HCT116 (cell line): ENCODE measurements around the gene CD244. TPM values are rescaled to one million over a fixed set of nuclear protein-coding genes. Genes with fewer than 3 reads are reported as not detected.

Source experiments
- ATAC-seq: fragments of 200-7000 bp; cut with Tn5 transposase; 2 replicates; pipeline ENCODE4 v1.9.1; 2020; ENCODE audit warnings: mild to moderate bottlenecking, moderate library complexity
- BruUV-seq: library from RNA; stranded (reverse); fragments of 400-500 nt; replicated peaks from 2 replicates; lab custom pipeline; 2021; lab: Mats Ljungman, UMichigan
- CTCF ChIA-PET: fragments of 300-600 bp; sonication (Branson Sonifier 250); formaldehyde crosslinking; loops from one replicate; lab custom pipeline; 2021; ENCODE audit warnings: antibody characterized with exemption; lab: Charles Lee
- POLR2A ChIA-PET: fragments of 300-600, 350-600 bp; sonication (Branson Sonifier 250); formaldehyde crosslinking; loops from one replicate; lab custom pipeline; 2021; ENCODE audit warnings: antibody characterized with exemption; lab: Charles Lee
- RAD21 ChIA-PET, 2 experiments: fragments of 300-600 bp; sonication (Branson Sonifier 250); formaldehyde crosslinking; loops; one replicate each; lab custom pipeline; 2023; ENCODE audit warnings: low total read pairs in 2 of 2; ENCODE audit not compliant: uncharacterized antibody in 2 of 2, unreplicated experiment in 2 of 2, low non-redundant PET in 1 of 2; lab: Charles Lee
- DNase-seq: peaks from one replicate; pipeline ENCODE4 v3.0.0-alpha.2; 2010; ENCODE audit warnings: low read depth, low spot score
- H2AFZ ChIP-seq: fragments of 200-600 bp; shearing (Covaris generic), sonication (generic); 2 replicates; pipeline ENCODE4 v1.6.1; 2017; ENCODE audit warnings: low read depth, mixed run types, mixed read lengths, antibody characterized with exemption, low read length; ENCODE audit not compliant: poor library complexity, severe bottlenecking
- H3K27ac ChIP-seq: 2 replicates; pipeline ENCODE4 v1.5.1; 2012; ENCODE audit warnings: low read depth, low read length
- H3K27me3 ChIP-seq: fragments of 200-600 bp; sonication (generic); 2 replicates; pipeline ENCODE4 v1.6.1; 2016; ENCODE audit warnings: mixed run types, low read length, mixed read lengths; ENCODE audit not compliant: insufficient read depth
- H3K36me3 ChIP-seq, 2 experiments: fragments of 200-500 bp in 1 of 2; fragments of 200-600 bp in 1 of 2; sonication (Bioruptor generic) in 1 of 2; sonication (generic) in 1 of 2; 2 replicates each; pipeline versions ENCODE4 v1.5.1 to v1.6.1; 2014 to 2016; ENCODE audit warnings: low read length in 2 of 2, inconsistent platforms in 1 of 2, mixed read lengths in 1 of 2, mixed run types in 1 of 2; ENCODE audit not compliant: insufficient read depth in 2 of 2, control insufficient read depth in 1 of 2
- H3K4me1 ChIP-seq, 2 experiments: fragments of 200-600 bp in 1 of 2; sonication (generic) in 1 of 2; 2 replicates each; pipeline versions ENCODE4 v1.5.1 to v1.6.1; 2012 to 2017; ENCODE audit warnings: low read length in 2 of 2, inconsistent platforms in 1 of 2, mild to moderate bottlenecking in 1 of 2, mixed read lengths in 1 of 2, mixed run types in 1 of 2, moderate library complexity in 1 of 2; ENCODE audit not compliant: insufficient read depth in 2 of 2, control insufficient read depth in 1 of 2
- H3K4me2 ChIP-seq: fragments of 200-600 bp; sonication (generic); 2 replicates; pipeline ENCODE4 v1.6.1; 2017; ENCODE audit warnings: mixed run types, low read length, mixed read lengths
- H3K4me3 ChIP-seq, 2 experiments: fragments of 200-600 bp in 1 of 2; sonication (generic) in 1 of 2; replicated peaks in 1 of 2; 2 replicates each; pipeline ENCODE4 v1.5.1; 2011 to 2016; ENCODE audit warnings: low read length in 2 of 2, control low read depth in 1 of 2, low read depth in 1 of 2, mild to moderate bottlenecking in 1 of 2, mixed read lengths in 1 of 2, mixed run types in 1 of 2
- H3K79me2 ChIP-seq: fragments of 200-600 bp; sonication (generic); 2 replicates; pipeline ENCODE4 v1.6.1; 2017; ENCODE audit warnings: mild to moderate bottlenecking, mixed run types, low read length, moderate library complexity, mixed read lengths; ENCODE audit not compliant: insufficient read depth
- H3K9ac ChIP-seq: fragments of 200-600 bp; sonication (generic); 2 replicates; pipeline ENCODE4 v1.6.1; 2016; ENCODE audit warnings: low read length, mixed read lengths
- H3K9me2 ChIP-seq: fragments of 200-600 bp; sonication (generic), shearing (Covaris generic); 2 replicates; pipeline ENCODE4 v1.6.1; 2017; ENCODE audit warnings: mixed run types, mild to moderate bottlenecking, moderate library complexity; ENCODE audit not compliant: insufficient read depth
- H3K9me3 ChIP-seq, 2 experiments: fragments of 200-500 bp in 1 of 2; fragments of 200-600 bp in 1 of 2; sonication (Bioruptor generic) in 1 of 2; sonication (generic) in 1 of 2; 2 replicates each; pipeline ENCODE4 v1.6.1; 2014 to 2017; ENCODE audit warnings: low read length in 2 of 2, mixed read lengths in 2 of 2, inconsistent platforms in 1 of 2, low read depth in 1 of 2, mild to moderate bottlenecking in 1 of 2, mixed run types in 1 of 2, moderate library complexity in 1 of 2; ENCODE audit not compliant: control insufficient read depth in 1 of 2, insufficient read depth in 1 of 2
- H4K20me1 ChIP-seq: fragments of 200-600 bp; sonication (generic), shearing (Covaris generic); 2 replicates; pipeline ENCODE4 v1.6.1; 2017; ENCODE audit warnings: mixed run types, mild to moderate bottlenecking, moderate library complexity; ENCODE audit not compliant: insufficient read depth
- ATF3 ChIP-seq: IDR thresholded peaks from 2 replicates; pipeline ENCODE4 v1.6.1; 2012
- CTCF ChIP-seq, 3 experiments: fragments of 200-600 bp in 1 of 3; sonication (generic) in 1 of 3; IDR thresholded peaks in 2 of 3; conservative IDR thresholded peaks in 1 of 3; 2 replicates each; pipeline ENCODE4 v1.5.1; 2012 to 2017; ENCODE audit warnings: low read depth in 2 of 3, low read length in 2 of 3, antibody characterized with exemption in 1 of 3, borderline replicate concordance in 1 of 3, control low read depth in 1 of 3, mild to moderate bottlenecking in 1 of 3, mixed read lengths in 1 of 3, mixed run types in 1 of 3, moderate library complexity in 1 of 3; ENCODE audit not compliant: insufficient read depth in 1 of 3
- EZH2 ChIP-seq: fragments of 200-600 bp; sonication (generic); IDR thresholded peaks from 2 replicates; pipeline ENCODE4 v1.6.1; 2017; ENCODE audit warnings: antibody characterized with exemption, mixed run types
- EZH2phosphoT487 ChIP-seq: fragments of 200-600 bp; IDR thresholded peaks from 2 replicates; pipeline ENCODE4 v1.6.1; 2018; ENCODE audit warnings: antibody characterized with exemption, borderline replicate concordance
- FOSL1 ChIP-seq: IDR thresholded peaks from 2 replicates; pipeline ENCODE4 v1.6.1; 2012; ENCODE audit warnings: low read depth
- JUND ChIP-seq: IDR thresholded peaks from 2 replicates; pipeline ENCODE4 v1.6.1; 2012
- POLR2AphosphoS5 ChIP-seq: IDR thresholded peaks from 2 replicates; pipeline ENCODE4 v1.6.1; 2011; ENCODE audit warnings: mild to moderate bottlenecking, low read depth, low read length, moderate library complexity
- RAD21 ChIP-seq: IDR thresholded peaks from 2 replicates; pipeline ENCODE4 v1.6.1; 2012; ENCODE audit warnings: low read depth, mild to moderate bottlenecking
- SIN3A ChIP-seq: IDR thresholded peaks from 2 replicates; pipeline ENCODE4 v1.6.1; 2012; ENCODE audit warnings: low read depth
- SRF ChIP-seq: IDR thresholded peaks from 2 replicates; pipeline ENCODE4 v1.6.1; 2012; ENCODE audit warnings: low read depth
- ZBTB33 ChIP-seq: IDR thresholded peaks from 2 replicates; pipeline ENCODE4 v1.6.1; 2011; ENCODE audit warnings: mild to moderate bottlenecking, low read length, moderate library complexity; ENCODE audit not compliant: insufficient replicate concordance; ENCODE audit errors: extremely low read depth
- ZNF274 ChIP-seq: fragments of 200-500 bp; sonication (Bioruptor generic); IDR thresholded peaks from 2 replicates; pipeline ENCODE4 v1.6.1; 2014; ENCODE audit warnings: mild to moderate bottlenecking, low read depth, low read length, inconsistent platforms
- intact Hi-C: fragments of 100-400 bp; cut with micrococcal nuclease; formaldehyde crosslinking; loops from 2 replicates; pipeline ENCODE4 v1.10.0; 2022
- total RNA-seq: library from RNA; stranded (reverse); gene quantifications from one replicate; pipeline ENCODE4 v1.2.1, GENCODE V29; 2021; ENCODE audit not compliant: unreplicated experiment

The CD244 gene
- total RNA-seq, 1 experiment from 2014 or later, result not detected

- RAD21 ChIA-PET, result no interaction called here
- intact Hi-C loops, result no loop called here
- H3K4me3 ChIP-seq, result no peak overlapping the region
- H4K20me1 ChIP-seq, result no peaks in the 10 kb centered on the region
- no peaks in the 10 kb centered on the region for H3K79me2 ChIP-seq
- no peak overlapping the region for H3K27ac ChIP-seq
- no peak overlapping the region for H3K4me2 ChIP-seq
- H3K9me2 ChIP-seq, result no peaks in the 10 kb centered on the region
- BruUV-seq, result no TSS peak
- no peaks in the 10 kb centered on the region for H3K27me3 ChIP-seq
- no peaks in the 10 kb centered on the region for H3K9me3 ChIP-seq
- H3K9ac ChIP-seq, result no peak overlapping the region
- TF ChIP-seq ZNF274, result no peak
- TF ChIP-seq FOSL1, result no peak
- no peak for TF ChIP-seq SIN3A
- no peak for TF ChIP-seq CTCF (IDR thresholded peaks at IDR 0.05 in 2 of 3, conservative IDR thresholded peaks at IDR 0.05 in 1 of 3; ENCODE audit: borderline replicate concordance in 1 of 3, insufficient read depth in 1 of 3, low read depth in 2 of 3, low read length in 2 of 3)
- no peak for TF ChIP-seq EZH2phosphoT487
- TF ChIP-seq ZBTB33, result no peak
- TF ChIP-seq RAD21, result no peak
- TF ChIP-seq EZH2, result no peak
- no peak for TF ChIP-seq SRF
- no peak for TF ChIP-seq ATF3
- TF ChIP-seq JUND, result no peak
- no peak for TF ChIP-seq POLR2AphosphoS5
- TF ChIP-seq, all 23 proteins: peak for 0
- ChIA-PET POLR2A (no interaction called here), CTCF (no interaction called here)
- Histone ChIP-seq H2AFZ (no peak overlapping the region), H3K4me1 (no peaks in the 10 kb centered on the region), H3K36me3 (no peaks in the 10 kb centered on the region)
- ATAC-seq (no peak), DNase-seq (no peak)
Measured at GRCh38 chr1:160807247-160807646, 55.4 kb downstream of the CD244 start.
